ENCODE results near the gene NOXRED1.

NOXRED1 gene

DNA sequence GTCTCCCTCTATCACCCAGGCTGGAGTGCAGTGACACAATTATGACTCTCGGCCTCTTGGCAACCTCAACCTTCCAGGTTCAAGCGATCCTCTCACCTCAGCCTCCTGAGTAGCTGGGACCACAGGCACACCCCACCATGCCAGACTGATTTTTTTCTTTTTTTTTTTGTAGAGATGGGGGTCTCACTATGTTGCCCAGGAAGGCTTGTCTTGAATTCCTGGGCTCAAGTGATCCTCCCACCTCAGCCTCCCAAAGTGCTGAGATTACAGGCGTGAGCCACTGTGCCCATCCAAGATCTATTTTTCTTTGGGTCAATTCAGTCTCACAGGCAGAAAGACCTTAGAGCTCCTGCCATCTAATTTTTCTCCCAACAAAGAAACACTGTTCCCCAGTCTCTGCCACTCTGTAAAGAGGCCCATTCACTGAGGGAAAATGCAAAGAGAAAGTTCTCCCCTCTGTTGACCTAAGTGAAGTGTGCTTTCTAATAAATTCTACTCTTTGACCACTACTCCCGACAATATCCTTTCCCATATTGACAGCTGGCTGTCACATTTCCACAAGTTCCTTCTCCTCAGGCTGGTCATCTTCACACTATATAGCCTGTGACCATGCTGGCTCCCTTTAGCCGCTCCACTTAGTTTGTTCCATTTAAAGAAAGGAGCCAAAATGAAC lies 69.7 kb downstream of the NOXRED1 start:
- intact Hi-C loops (cut with DNase I), result no loop called here
- no peak for DNase-seq

- intact Hi-C loops (cut with DNase I), result no loop called here
- DNase-seq, result no peak
Observed at GRCh38 chr14:77347751-77348150, 75.6 kb downstream of the NOXRED1 start.

- intact Hi-C loops (cut with DNase I), result no loop called here
- DNase-seq, result no peak
Observed at GRCh38 chr14:77346495-77346894, 76.8 kb downstream of the NOXRED1 start.

- DNase-seq, result no peak
- intact Hi-C loops (cut with DNase I), result no loop called here
Observed at GRCh38 chr14:77344377-77344996, 78.8 kb downstream of the NOXRED1 start.

Data from posterior cingulate gyrus (tissue), 11 donors.